Hepatocyte (in vitro differentiated cells): ENCODE data around the gene CREBBP. TPM values are rescaled to one million over a fixed set of nuclear protein-coding genes. Genes with fewer than 3 reads are reported as not detected.

Source experiments
- DNase-seq: peaks from one replicate; pipeline ENCODE4 v3.0.0-alpha.2; 2016; ENCODE audit warnings: low spot score
- H2AFZ ChIP-seq: fragments of 200-600 bp; sonication (generic); 2 replicates; pipeline ENCODE4 v1.6.0; 2016; ENCODE audit warnings: antibody characterized with exemption, mild to moderate bottlenecking
- H3K27ac ChIP-seq: fragments of 200-600 bp; sonication (generic); 2 replicates; pipeline ENCODE4 v1.5.1; 2016; ENCODE audit warnings: mild to moderate bottlenecking
- H3K27me3 ChIP-seq: fragments of 200-600 bp; sonication (generic); 2 replicates; pipeline ENCODE4 v1.6.1; 2016
- H3K36me3 ChIP-seq: fragments of 200-600 bp; sonication (generic); replicated peaks from 2 replicates; pipeline ENCODE4 v1.5.1; 2016; ENCODE audit warnings: low read depth; ENCODE audit not compliant: insufficient read depth
- H3K4me1 ChIP-seq: fragments of 200-600 bp; sonication (generic); 2 replicates; pipeline ENCODE4 v1.5.1; 2016; ENCODE audit warnings: mild to moderate bottlenecking, moderate library complexity; ENCODE audit not compliant: insufficient read depth
- H3K4me2 ChIP-seq: fragments of 200-600 bp; sonication (generic); 2 replicates; pipeline ENCODE4 v1.6.0; 2016
- H3K4me3 ChIP-seq: fragments of 200-600 bp; sonication (generic); 2 replicates; pipeline ENCODE4 v1.5.1; 2016; ENCODE audit warnings: mild to moderate bottlenecking
- H3K79me2 ChIP-seq: fragments of 200-600 bp; sonication (generic); 2 replicates; pipeline ENCODE4 v1.6.0; 2017; ENCODE audit warnings: mild to moderate bottlenecking
- H3K9me2 ChIP-seq: fragments of 200-600 bp; sonication (generic); replicated peaks from 2 replicates; pipeline ENCODE4 v1.6.0; 2017; ENCODE audit warnings: mild to moderate bottlenecking; ENCODE audit not compliant: insufficient read depth
- H3K9me3 ChIP-seq: fragments of 200-600 bp; sonication (generic); 2 replicates; pipeline ENCODE4 v1.5.1; 2016; ENCODE audit warnings: low read depth, mild to moderate bottlenecking
- H4K20me1 ChIP-seq: fragments of 200-600 bp; sonication (generic); 2 replicates; pipeline ENCODE4 v1.6.0; 2016; ENCODE audit warnings: mild to moderate bottlenecking; ENCODE audit not compliant: insufficient read depth, poor library complexity, severe bottlenecking
- EZH2 ChIP-seq: fragments of 200-600 bp; sonication (generic); IDR thresholded peaks from 2 replicates; pipeline ENCODE4 v1.6.1; 2016; ENCODE audit warnings: antibody characterized with exemption, mild to moderate bottlenecking, borderline replicate concordance
- EZH2phosphoT487 ChIP-seq: fragments of 200-600 bp; sonication (generic); IDR thresholded peaks from one replicate; pipeline ENCODE4 v1.6.1; 2018; ENCODE audit warnings: antibody characterized with exemption, mild to moderate bottlenecking, low read depth, moderate library complexity; ENCODE audit not compliant: unreplicated experiment, severe bottlenecking
- WGBS: methylation state at CpG from one replicate; pipeline ENCODE4 v1.1.6; 2016; ENCODE audit warnings: low lambda C conversion rate; ENCODE audit errors: missing lambda C conversion rate; 5-methylcytosine and 5-hydroxymethylcytosine counted together
- polyA plus RNA-seq: library from polyadenylated mRNA; unstranded; fragments of >200 nt; fragmentation: Nextera tagmentation; extraction: Ambion mirVana; gene quantifications from 2 replicates; pipeline ENCODE4 v1.2.1, GENCODE V29; 2016
- total RNA-seq: library from RNA; depleted of rRNA; stranded (reverse); fragments of >200 nt; gene quantifications from 2 replicates; pipeline ENCODE4 v1.2.3, GENCODE V29; 2014
- TF ChIP-seq, protein P1 (sequence below): fragments of 200-600 bp; sonication (generic); IDR thresholded peaks from 2 replicates; pipeline ENCODE4 v1.5.1; 2016; ENCODE audit warnings: antibody characterized with exemption, mild to moderate bottlenecking; ENCODE audit not compliant: poor library complexity

The CREBBP gene
- total and polyA plus RNA-seq, 2 experiments from 2014 or later, result 18.9 to 31.5 TPM

DNA sequence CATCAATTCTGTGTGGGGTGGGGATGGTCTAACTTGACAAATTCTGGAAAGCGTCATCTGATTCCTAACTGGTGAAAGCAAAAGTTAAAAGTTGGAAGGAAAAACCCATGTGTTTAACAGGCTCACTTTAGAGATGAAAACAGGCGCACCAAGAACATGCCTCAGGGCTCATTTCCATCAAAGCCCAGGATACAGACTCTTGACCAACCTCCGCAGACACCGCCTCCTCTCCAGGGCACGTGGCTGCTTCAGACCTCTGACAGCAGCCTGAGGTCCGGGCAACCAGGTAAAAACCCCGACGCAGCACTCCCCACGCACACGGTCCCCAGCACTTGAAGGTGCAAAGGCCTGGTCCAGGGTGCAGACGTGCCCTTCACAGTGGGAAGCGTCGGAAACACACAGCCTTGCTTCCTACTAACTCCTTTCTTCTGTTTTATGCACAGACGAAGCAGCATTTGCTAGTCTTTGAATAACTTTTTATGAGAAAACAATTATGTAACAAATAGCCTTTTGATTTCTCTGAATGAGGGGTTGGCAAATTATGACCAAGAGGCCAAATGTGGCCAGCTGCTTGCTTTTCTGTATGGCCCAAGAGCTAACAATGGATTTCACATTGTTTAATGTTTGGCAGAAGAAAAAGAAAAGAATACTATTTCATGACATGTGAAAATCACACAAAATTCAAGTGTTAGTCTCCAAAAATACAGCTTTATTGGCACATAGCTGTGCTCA lies 119.0 kb downstream of the CREBBP start:
- no peaks in the 10 kb centered on the region for H3K9me2 ChIP-seq
- H2AFZ ChIP-seq, result no peak overlapping the region
- H3K4me3 ChIP-seq, result no peak overlapping the region
- H3K4me1 ChIP-seq, result no peaks in the 10 kb centered on the region
- H4K20me1 ChIP-seq, result peaks cover 50% of the 10 kb centered on the region
- H3K27ac ChIP-seq, result no peak overlapping the region
- no peak overlapping the region for H3K4me2 ChIP-seq
- H3K9me3 ChIP-seq, result no peaks in the 10 kb centered on the region
- no peaks in the 10 kb centered on the region for H3K27me3 ChIP-seq
- no peak for DNase-seq
- peaks cover 58% of the 10 kb centered on the region for H3K79me2 ChIP-seq
- no peaks in the 10 kb centered on the region for H3K36me3 ChIP-seq
- WGBS, result 78% methylated on average over 14 of the region's 14 CpGs
- TF ChIP-seq, protein P1, sequence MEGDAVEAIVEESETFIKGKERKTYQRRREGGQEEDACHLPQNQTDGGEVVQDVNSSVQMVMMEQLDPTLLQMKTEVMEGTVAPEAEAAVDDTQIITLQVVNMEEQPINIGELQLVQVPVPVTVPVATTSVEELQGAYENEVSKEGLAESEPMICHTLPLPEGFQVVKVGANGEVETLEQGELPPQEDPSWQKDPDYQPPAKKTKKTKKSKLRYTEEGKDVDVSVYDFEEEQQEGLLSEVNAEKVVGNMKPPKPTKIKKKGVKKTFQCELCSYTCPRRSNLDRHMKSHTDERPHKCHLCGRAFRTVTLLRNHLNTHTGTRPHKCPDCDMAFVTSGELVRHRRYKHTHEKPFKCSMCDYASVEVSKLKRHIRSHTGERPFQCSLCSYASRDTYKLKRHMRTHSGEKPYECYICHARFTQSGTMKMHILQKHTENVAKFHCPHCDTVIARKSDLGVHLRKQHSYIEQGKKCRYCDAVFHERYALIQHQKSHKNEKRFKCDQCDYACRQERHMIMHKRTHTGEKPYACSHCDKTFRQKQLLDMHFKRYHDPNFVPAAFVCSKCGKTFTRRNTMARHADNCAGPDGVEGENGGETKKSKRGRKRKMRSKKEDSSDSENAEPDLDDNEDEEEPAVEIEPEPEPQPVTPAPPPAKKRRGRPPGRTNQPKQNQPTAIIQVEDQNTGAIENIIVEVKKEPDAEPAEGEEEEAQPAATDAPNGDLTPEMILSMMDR, result no peak
- TF ChIP-seq EZH2phosphoT487 (no peak), EZH2 (no peak)

DNA sequence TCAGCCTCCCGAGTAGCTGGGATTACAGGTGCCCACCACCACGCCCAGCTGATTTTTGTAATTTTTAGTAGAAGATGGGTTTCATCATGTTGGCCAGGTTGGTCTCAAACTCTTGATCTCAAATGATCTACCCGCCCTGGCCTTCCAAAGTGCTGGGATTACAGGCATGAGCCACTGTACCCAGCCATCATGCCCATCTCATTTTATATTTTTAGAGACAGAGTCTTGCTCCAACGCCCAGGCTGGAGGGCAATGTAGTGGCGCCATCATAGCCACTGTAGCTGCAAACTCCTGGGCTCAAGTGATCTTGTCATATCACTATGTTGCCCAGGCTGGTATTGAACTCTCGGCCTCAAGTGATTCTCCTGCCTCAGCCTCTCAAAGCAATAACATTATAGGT lies 120.0 kb downstream of the CREBBP start:
- H3K4me1 ChIP-seq, result no peaks in the 10 kb centered on the region
- H3K27ac ChIP-seq, result no peak overlapping the region
- H3K4me3 ChIP-seq, result no peak overlapping the region
- TF ChIP-seq, protein P1, result no peak
- TF ChIP-seq EZH2, result no peak
- TF ChIP-seq EZH2phosphoT487, result no peak
- 98% methylated on average over 6 of the region's 6 CpGs for WGBS
- H3K4me2 ChIP-seq, result no peak overlapping the region
- H4K20me1 ChIP-seq, result peaks cover 41% of the 10 kb centered on the region
- no peak for DNase-seq
- H3K27me3 ChIP-seq, result no peaks in the 10 kb centered on the region
- peaks cover 54% of the 10 kb centered on the region for H3K79me2 ChIP-seq
- no peaks in the 10 kb centered on the region for H3K9me2 ChIP-seq
- H3K36me3 ChIP-seq, result no peaks in the 10 kb centered on the region
- H3K9me3 ChIP-seq, result no peaks in the 10 kb centered on the region
- H2AFZ ChIP-seq, result no peak overlapping the region

DNA sequence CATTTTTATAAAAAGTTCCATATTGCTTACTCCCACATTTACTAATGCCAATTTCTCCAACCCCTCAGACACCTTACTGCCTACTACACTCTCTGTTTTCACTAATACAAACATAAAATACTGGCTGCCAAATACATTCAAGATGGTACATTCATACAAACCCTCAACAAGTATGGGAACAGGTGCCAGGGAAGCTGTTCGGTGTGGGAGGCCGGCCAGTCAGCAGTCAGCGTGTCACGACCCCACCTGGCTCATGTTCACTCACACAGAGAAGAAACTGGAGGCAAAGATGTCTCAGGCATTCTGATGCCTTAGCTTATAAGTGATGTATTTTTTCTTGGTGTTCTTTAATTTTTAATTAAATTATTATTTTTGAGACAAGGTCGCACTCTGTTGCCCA lies 120.8 kb downstream of the CREBBP start:
- Histone ChIP-seq H3K9me3 (no peaks in the 10 kb centered on the region), H3K9me2 (no peaks in the 10 kb centered on the region), H3K79me2 (peaks cover 54% of the 10 kb centered on the region), H2AFZ (no peak overlapping the region), H3K4me3 (no peak overlapping the region), H3K4me1 (no peaks in the 10 kb centered on the region), H3K36me3 (no peaks in the 10 kb centered on the region), H3K27ac (no peak overlapping the region), H3K27me3 (no peaks in the 10 kb centered on the region), H4K20me1 (peaks cover 43% of the 10 kb centered on the region), H3K4me2 (no peak overlapping the region)
- TF ChIP-seq EZH2 (no peak), EZH2phosphoT487 (no peak)
- TF ChIP-seq, protein P1, result no peak
- no peak for DNase-seq
- 98% methylated on average over 5 of the region's 5 CpGs for WGBS
